ENCODE measurements around the gene SEMA4C. TPM values are rescaled to one million over a fixed set of nuclear protein-coding genes. Genes with fewer than 3 reads are reported as not detected.

The SEMA4C gene
- total RNA-seq, 1 donor from 2014 or later = 39.1 TPM

DNA sequence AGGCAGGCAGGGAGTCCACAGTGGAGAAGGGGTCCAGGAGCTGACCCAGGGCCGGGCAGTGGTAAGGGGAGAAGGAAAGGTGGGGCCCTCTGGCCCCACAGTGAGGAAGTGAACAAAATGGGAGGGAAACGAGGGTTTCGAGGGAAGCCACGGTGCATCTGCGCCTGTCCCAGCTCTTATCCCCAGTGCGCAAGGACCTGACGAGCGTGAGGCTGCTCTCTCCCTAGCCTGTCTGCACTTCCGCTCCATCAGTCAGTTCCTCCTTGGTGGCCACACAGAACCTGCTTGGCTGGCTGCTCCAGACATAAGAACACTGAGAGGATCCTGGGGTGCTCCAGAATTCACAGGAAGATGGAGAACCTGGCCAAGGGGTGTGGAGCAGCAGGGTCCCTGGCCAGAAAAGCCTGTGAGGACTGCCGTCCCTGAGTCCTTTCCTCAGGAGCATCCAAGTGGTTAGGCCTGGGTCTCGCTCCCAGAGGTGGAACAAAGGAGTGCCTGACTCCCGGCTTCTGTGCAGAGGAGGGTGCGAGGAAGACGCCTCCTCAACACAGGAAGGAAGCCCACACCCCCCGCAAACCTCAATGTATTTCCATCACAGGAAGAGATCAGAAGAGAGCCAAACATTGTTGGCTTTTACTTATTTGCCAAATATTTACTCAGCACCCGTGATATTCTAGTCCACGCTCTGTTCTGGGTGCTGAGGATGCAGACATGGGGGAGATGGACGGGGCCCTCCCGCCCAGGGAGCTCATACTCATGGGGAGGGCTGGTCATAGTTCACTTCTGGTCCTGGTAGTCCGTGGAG, 43.7 kb upstream of the SEMA4C start:
- no peaks in the 10 kb centered on the region for H3K79me2 ChIP-seq (ENCODE audit: low read depth)
- H3K36me3 ChIP-seq = no peaks in the 10 kb centered on the region
- peaks cover 6% of the 10 kb centered on the region for H3F3A ChIP-seq (ENCODE audit: low read depth)
- TF ChIP-seq EZH2 (IDR thresholded peaks at IDR 0.05) (no peak), EZH2phosphoT487 (IDR thresholded peaks at IDR 0.05) (no peak)
- TF ChIP-seq, protein P1, sequence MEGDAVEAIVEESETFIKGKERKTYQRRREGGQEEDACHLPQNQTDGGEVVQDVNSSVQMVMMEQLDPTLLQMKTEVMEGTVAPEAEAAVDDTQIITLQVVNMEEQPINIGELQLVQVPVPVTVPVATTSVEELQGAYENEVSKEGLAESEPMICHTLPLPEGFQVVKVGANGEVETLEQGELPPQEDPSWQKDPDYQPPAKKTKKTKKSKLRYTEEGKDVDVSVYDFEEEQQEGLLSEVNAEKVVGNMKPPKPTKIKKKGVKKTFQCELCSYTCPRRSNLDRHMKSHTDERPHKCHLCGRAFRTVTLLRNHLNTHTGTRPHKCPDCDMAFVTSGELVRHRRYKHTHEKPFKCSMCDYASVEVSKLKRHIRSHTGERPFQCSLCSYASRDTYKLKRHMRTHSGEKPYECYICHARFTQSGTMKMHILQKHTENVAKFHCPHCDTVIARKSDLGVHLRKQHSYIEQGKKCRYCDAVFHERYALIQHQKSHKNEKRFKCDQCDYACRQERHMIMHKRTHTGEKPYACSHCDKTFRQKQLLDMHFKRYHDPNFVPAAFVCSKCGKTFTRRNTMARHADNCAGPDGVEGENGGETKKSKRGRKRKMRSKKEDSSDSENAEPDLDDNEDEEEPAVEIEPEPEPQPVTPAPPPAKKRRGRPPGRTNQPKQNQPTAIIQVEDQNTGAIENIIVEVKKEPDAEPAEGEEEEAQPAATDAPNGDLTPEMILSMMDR (IDR thresholded peaks at IDR 0.05) = no peak
- Mint-ChIP-seq H3K4me1 (peaks cover 35% of the 10 kb centered on the region), H3K9me3 (peaks cover 15% of the 10 kb centered on the region), H3K36me3 (no peaks in the 10 kb centered on the region), H3K27ac (peak overlapping the region; percentile 70), H3K27me3 (ENCODE audit: insufficient read depth, low read depth) (peaks cover 15% of the 10 kb centered on the region), H3K4me3 (no peak overlapping the region)
- H3K4me2 ChIP-seq = no peak overlapping the region
- H3K4me1 ChIP-seq = peaks cover 6% of the 10 kb centered on the region
- H3K27me3 ChIP-seq = no peaks in the 10 kb centered on the region
- H2AFZ ChIP-seq (replicated peaks) = peak overlapping the region; percentile 26
- no peak overlapping the region for H3K27ac ChIP-seq
- no peaks in the 10 kb centered on the region for H4K20me1 ChIP-seq (ENCODE audit: low read depth)
- no peak for DNase-seq (ENCODE audit: low spot score)
- H3K9me3 ChIP-seq (ENCODE audit: low read depth) = no peaks in the 10 kb centered on the region
- H3K4me3 ChIP-seq = no peak overlapping the region
- no peak overlapping the region for H3K9ac ChIP-seq

DNA sequence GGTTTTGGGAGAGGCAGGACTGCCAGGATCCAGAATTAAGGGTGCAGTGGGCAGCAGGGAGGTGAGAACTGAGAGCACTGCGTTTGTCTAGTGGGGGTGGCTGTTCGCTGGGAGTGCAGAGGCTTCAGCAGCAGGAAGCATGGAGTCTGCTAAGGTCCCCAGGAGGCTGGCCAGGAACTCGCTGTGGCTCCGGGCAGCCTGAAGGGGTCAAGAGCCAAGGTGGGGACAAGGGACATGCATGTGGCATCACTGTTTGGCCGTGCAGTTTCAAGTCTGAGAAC, 43.2 kb upstream of the SEMA4C start:
- peak overlapping the region; percentile 70 for H3K27ac Mint-ChIP-seq

DNA sequence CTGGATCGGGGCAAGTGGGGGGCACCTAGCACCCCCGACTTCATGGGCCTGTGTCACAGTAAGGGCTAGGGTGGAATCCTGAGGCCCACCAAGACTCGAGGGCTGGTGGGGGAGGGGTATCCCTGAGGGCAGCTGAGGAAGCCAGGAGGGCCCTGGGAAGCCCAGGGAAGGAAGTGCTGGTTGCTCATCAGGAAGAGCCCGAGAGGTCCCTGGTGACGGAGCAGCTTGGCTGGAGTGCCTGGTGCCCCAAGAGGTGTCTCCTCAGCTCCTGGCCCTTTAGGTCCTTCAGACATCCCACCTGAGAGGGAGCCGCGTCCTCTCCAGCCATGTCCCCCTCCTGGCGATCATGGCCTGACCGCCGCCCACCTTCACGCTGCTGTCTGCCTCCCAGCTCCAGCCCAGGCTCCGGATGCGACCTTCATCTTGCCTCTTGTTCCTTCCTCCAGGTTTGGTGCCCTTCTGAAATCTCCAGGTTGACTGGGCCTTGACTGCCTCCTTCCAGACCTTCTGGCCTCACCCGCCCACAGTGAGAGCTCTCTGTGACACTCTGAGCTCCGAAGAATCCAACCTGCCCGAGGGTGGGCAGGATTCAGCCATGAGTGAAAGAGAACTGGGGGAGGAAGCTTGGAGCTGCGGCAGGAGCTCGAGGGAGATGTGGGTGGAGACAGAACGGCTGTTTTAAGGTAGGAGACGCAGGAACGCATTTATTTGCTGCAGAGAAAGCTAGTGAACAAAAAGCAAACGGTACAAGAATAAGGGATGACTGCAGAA, 42.7 kb upstream of the SEMA4C start:
- Histone ChIP-seq H3F3A (ENCODE audit: low read depth) (peaks cover 13% of the 10 kb centered on the region), H3K9me3 (ENCODE audit: low read depth) (no peaks in the 10 kb centered on the region), H3K27ac (no peak overlapping the region), H3K36me3 (no peaks in the 10 kb centered on the region), H2AFZ (replicated peaks) (peak overlapping the region; percentile 26), H3K4me2 (no peak overlapping the region), H3K79me2 (ENCODE audit: low read depth) (no peaks in the 10 kb centered on the region), H3K27me3 (no peaks in the 10 kb centered on the region), H3K4me1 (peaks cover 10% of the 10 kb centered on the region), H3K4me3 (no peak overlapping the region), H3K9ac (no peak overlapping the region), H4K20me1 (ENCODE audit: low read depth) (no peaks in the 10 kb centered on the region)
- DNase-seq (ENCODE audit: low spot score) = no peak
- H3K36me3 Mint-ChIP-seq = no peaks in the 10 kb centered on the region
- TF ChIP-seq, protein P1 (IDR thresholded peaks at IDR 0.05) = no peak
- no peak for TF ChIP-seq EZH2 (IDR thresholded peaks at IDR 0.05)
- peaks cover 42% of the 10 kb centered on the region for H3K4me1 Mint-ChIP-seq
- H3K27ac Mint-ChIP-seq = no peak overlapping the region
- H3K4me3 Mint-ChIP-seq = no peak overlapping the region
- H3K27me3 Mint-ChIP-seq (ENCODE audit: insufficient read depth, low read depth) = peaks cover 15% of the 10 kb centered on the region
- peaks cover 15% of the 10 kb centered on the region for H3K9me3 Mint-ChIP-seq

More for the DNA sequence above, 43.2 kb upstream of the SEMA4C start:
- DNase-seq (ENCODE audit: low spot score) = no peak
- H3K36me3 ChIP-seq = no peaks in the 10 kb centered on the region
- TF ChIP-seq EZH2 (IDR thresholded peaks at IDR 0.05) = no peak
- TF ChIP-seq, protein P1 (IDR thresholded peaks at IDR 0.05) = no peak
- TF ChIP-seq EZH2phosphoT487 (IDR thresholded peaks at IDR 0.05) = no peak
- H3K36me3 Mint-ChIP-seq = no peaks in the 10 kb centered on the region
- no peaks in the 10 kb centered on the region for H3K27me3 ChIP-seq
- H3K27ac ChIP-seq = no peak overlapping the region
- peaks cover 15% of the 10 kb centered on the region for H3K9me3 Mint-ChIP-seq
- H3K79me2 ChIP-seq (ENCODE audit: low read depth) = no peaks in the 10 kb centered on the region
- peaks cover 38% of the 10 kb centered on the region for H3K4me1 Mint-ChIP-seq
- H3K9ac ChIP-seq = no peak overlapping the region
- peaks cover 6% of the 10 kb centered on the region for H3K4me1 ChIP-seq
- no peak overlapping the region for H3K4me3 ChIP-seq
- no peak overlapping the region for H3K4me3 Mint-ChIP-seq
- no peak overlapping the region for H3K4me2 ChIP-seq
- peak overlapping the region; percentile 26 for H2AFZ ChIP-seq (replicated peaks)
- H4K20me1 ChIP-seq (ENCODE audit: low read depth) = no peaks in the 10 kb centered on the region
- H3K27me3 Mint-ChIP-seq (ENCODE audit: insufficient read depth, low read depth) = peaks cover 15% of the 10 kb centered on the region
- peaks cover 7% of the 10 kb centered on the region for H3F3A ChIP-seq (ENCODE audit: low read depth)
- no peaks in the 10 kb centered on the region for H3K9me3 ChIP-seq (ENCODE audit: low read depth)

All from neural progenitor cell (in vitro differentiated cells).